Measurements from ENCODE around the gene RLN3. TPM values are rescaled to one million over a fixed set of nuclear protein-coding genes. Genes with fewer than 3 reads are reported as not detected.

RLN3 gene
- total and polyA plus RNA-seq, 9 of the 15 experiments (the other 6 are each of a cell fraction or from before 2014, with no cell fraction given): 0.31 to 1.2 (median 0.71) TPM; not detected in 6

GRCh38 chr19:14073925-14074838 is 46.2 kb downstream of the RLN3 start (continued):
- no peak for TF ChIP-seq GTF2F1 (IDR thresholded peaks at IDR 0.05; ENCODE audit: low read depth, low read length)
- TF ChIP-seq ZBTB34 (CRISPR knock-in tag; IDR thresholded peaks at IDR 0.05): no peak
- TF ChIP-seq NFXL1 (CRISPR knock-in tag; IDR thresholded peaks at IDR 0.05): no peak
- TF ChIP-seq ZNF583 (CRISPR knock-in tag; IDR thresholded peaks at IDR 0.05): no peak
- TF ChIP-seq FOXP1 (CRISPR knock-in tag; IDR thresholded peaks at IDR 0.05): no peak
- no peak for TF ChIP-seq YBX1 (IDR thresholded peaks at IDR 0.05)
- TF ChIP-seq ATF1 (CRISPR knock-in tag; IDR thresholded peaks at IDR 0.05): no peak
- no peak for TF ChIP-seq ATF1 (tag; IDR thresholded peaks at IDR 0.05)
- TF ChIP-seq KLF1 (tag; IDR thresholded peaks at IDR 0.05): peak; percentile 90
- peak; percentile 49; the same call in 1 of the 2 replicates for TF ChIP-seq ZBTB2 (IDR thresholded peaks at IDR 0.05)
- no peak for TF ChIP-seq NFE2 (IDR thresholded peaks at IDR 0.05; ENCODE audit: low read depth)
- TF ChIP-seq HNRNPUL1 (IDR thresholded peaks at IDR 0.05; ENCODE audit: low read length): no peak
- no peak for TF ChIP-seq FOXM1 (IDR thresholded peaks at IDR 0.05; ENCODE audit: low read depth)
- TF ChIP-seq FOXM1 (CRISPR knock-in tag; IDR thresholded peaks at IDR 0.05; ENCODE audit: low read depth): no peak
- no peak for TF ChIP-seq RBM14 (IDR thresholded peaks at IDR 0.05; ENCODE audit: borderline replicate concordance, insufficient read depth, low read depth, low read length)
- TF ChIP-seq PTTG1 (tag; IDR thresholded peaks at IDR 0.05; ENCODE audit: low read depth): no peak
- TF ChIP-seq BRF2 (IDR thresholded peaks at IDR 0.05; ENCODE audit: borderline replicate concordance, insufficient read depth, insufficient read length): no peak
- no peak for TF ChIP-seq ZNF3 (CRISPR knock-in tag; IDR thresholded peaks at IDR 0.05)
- no peak for TF ChIP-seq NFRKB (IDR thresholded peaks at IDR 0.05; ENCODE audit: low read depth)
- no peak for TF ChIP-seq HIVEP1 (CRISPR knock-in tag; IDR thresholded peaks at IDR 0.05)
- TF ChIP-seq KLF16 (IDR thresholded peaks at IDR 0.05): no peak
- 0 out of 2 replicates have a peak, but pooled peaks have one; percentile 36 for TF ChIP-seq ETV1 (tag; conservative IDR thresholded peaks at IDR 0.05; ENCODE audit: low read depth)
- TF ChIP-seq SMAD4 (CRISPR knock-in tag; conservative IDR thresholded peaks at IDR 0.05): no peak
- no peak for TF ChIP-seq ETV6 (IDR thresholded peaks at IDR 0.05; ENCODE audit: borderline replicate concordance in 1 of 2, low read depth in 2 of 2, low read length in 1 of 2)
- no peak for TF ChIP-seq ETV6 (CRISPR knock-in tag; IDR thresholded peaks at IDR 0.05; ENCODE audit: borderline replicate concordance)
- no peak for TF ChIP-seq ZNF41 (CRISPR knock-in tag; conservative IDR thresholded peaks at IDR 0.05)

Measured in K562 (cell line).